Prostate gland (tissue), 2 donors: ENCODE measurements around the gene DENND4A.

Experiments
- CTCF ChIP-seq, 4 experiments: fragments of 200-600 bp in 2 of 4; fragments of 450-650 bp in 2 of 4; sonication (generic) in 2 of 4; IDR thresholded peaks; 1 replicate in 3 of 4; 2 replicates in 1 of 4; pipeline ENCODE4 v1.5.1; 2016 to 2019; ENCODE audit warnings: antibody characterized with exemption in 4 of 4, mild to moderate bottlenecking in 2 of 4, moderate library complexity in 2 of 4
- POLR2A ChIP-seq: fragments of 450-650 bp; IDR thresholded peaks from one replicate; pipeline ENCODE4 v1.6.1; 2016; ENCODE audit warnings: antibody characterized with exemption, mild to moderate bottlenecking

- TF ChIP-seq POLR2A (no peak), CTCF (IDR thresholded peaks at IDR 0.05) (no peak)
Measured at GRCh38 chr15:65828585-65828984, 36.5 kb upstream of the DENND4A start.
